Spleen (tissue), 11 donors: ENCODE measurements around the gene SMIM35. TPM values are rescaled to one million over a fixed set of nuclear protein-coding genes. Genes with fewer than 3 reads are reported as not detected.

Experiments
- DNase-seq: peaks from one replicate; pipeline ENCODE4 v3.0.0-alpha.2; 2020
- H3K27ac ChIP-seq, 8 donors: fragments of 200-600 bp; sonication (generic) in 7 of 8; 1 replicate in 4 of 8; 2 replicates in 4 of 8; pipeline versions ENCODE4 v1.5.0 to v1.8.0; 2016 to 2021; ENCODE audit warnings: inconsistent platforms in 4 of 8, mild to moderate bottlenecking in 4 of 8, moderate library complexity in 1 of 8
- H3K27me3 ChIP-seq, 7 donors: fragments of 200-600 bp; sonication (generic) in 6 of 7; replicated peaks in 1 of 7; 1 replicate in 4 of 7; 2 replicates in 3 of 7; pipeline versions ENCODE4 v1.5.0 to v1.8.0; 2016 to 2021; ENCODE audit warnings: inconsistent platforms in 3 of 7, mild to moderate bottlenecking in 1 of 7
- H3K36me3 ChIP-seq, 6 donors: fragments of 200-600 bp; sonication (generic) in 5 of 6; 1 replicate in 4 of 6; 2 replicates in 2 of 6; pipeline versions ENCODE4 v1.5.0 to v1.8.0; 2016 to 2021; ENCODE audit warnings: inconsistent platforms in 2 of 6
- H3K4me1 ChIP-seq, 6 donors: fragments of 200-600 bp; sonication (generic) in 5 of 6; 1 replicate in 3 of 6; 2 replicates in 3 of 6; pipeline versions ENCODE4 v1.5.0 to v1.8.0; 2016 to 2021; ENCODE audit warnings: inconsistent platforms in 3 of 6
- H3K4me3 ChIP-seq, 8 donors: fragments of 200-600 bp; sonication (generic) in 7 of 8; 1 replicate in 4 of 8; 2 replicates in 4 of 8; pipeline versions ENCODE4 v1.5.0 to v1.8.0; 2016 to 2021; ENCODE audit warnings: inconsistent platforms in 4 of 8, mild to moderate bottlenecking in 4 of 8, moderate library complexity in 2 of 8
- H3K9me3 ChIP-seq, 8 donors: fragments of 200-600 bp; sonication (generic) in 7 of 8; 1 replicate in 4 of 8; 2 replicates in 4 of 8; pipeline versions ENCODE4 v1.5.0 to v1.8.0; 2016 to 2021; ENCODE audit warnings: inconsistent platforms in 4 of 8
- CTCF ChIP-seq, 11 experiments: fragments of 200-600 bp in 7 of 11; fragments of 450-650 bp in 4 of 11; sonication (generic) in 4 of 11; IDR thresholded peaks in 8 of 11; conservative IDR thresholded peaks in 3 of 11; 1 replicate in 7 of 11; 2 replicates in 4 of 11; pipeline versions ENCODE4 v1.4.0 to v1.8.0; 2016 to 2021; ENCODE audit warnings: antibody characterized with exemption in 11 of 11, inconsistent platforms in 4 of 11, mild to moderate bottlenecking in 1 of 11
- POLR2A ChIP-seq, 3 donors: fragments of 450-650 bp; IDR thresholded peaks; one replicate each; pipeline ENCODE4 v1.5.1; 2017; ENCODE audit warnings: antibody characterized with exemption in 3 of 3, mild to moderate bottlenecking in 1 of 3
- POLR2AphosphoS5 ChIP-seq, 3 donors: sonication (generic); formaldehyde crosslinking; IDR thresholded peaks; one replicate each; pipeline ENCODE4 v1.5.1; 2017; ENCODE audit warnings: antibody characterized with exemption in 3 of 3
- WGBS, 5 donors: extraction: QIAGEN DNeasy Blood & Tissue Kit in 3 of 5; methylation state at CpG; one replicate each; pipeline versions ENCODE4 v1.1.5 to v1.1.7; 2013 to 2018; 5-methylcytosine and 5-hydroxymethylcytosine counted together
- intact Hi-C: fragments of 100-400 bp; cut with DNase I; formaldehyde crosslinking; loops from one replicate; pipeline ENCODE4 v1.15.0; 2023; ENCODE audit warnings: low total_unique reads
- polyA plus RNA-seq, 3 donors: library from polyadenylated mRNA; stranded (reverse); fragments of 200-250 nt; gene quantifications; one replicate each; pipeline ENCODE4 v1.2.1, GENCODE V29; 2013
- total RNA-seq, 7 donors: library from RNA; depleted of rRNA in 3 of 7; stranded (reverse); fragments of >200 nt in 3 of 7; fragmentation: NEBNext Ultra II Directional in 4 of 7; extraction: Animal tissue kit (Norgen Biotek cat#: 25700) in 4 of 7; gene quantifications; one replicate each; pipeline versions ENCODE4 v1.1.0 to v1.2.1, GENCODE V29; 2016 to 2021
- donor health status: healthy with polysubstance abuse.
- donor health status: DM: no; HTN: no; CAD: no; lungs with moderate emphysema.
- donor health status: DM: no; HTN: no; CAD: no.
- donor health status: Bipolar disorder and iron deficiency.
- donor health status: healthy.
- donor health status: DM: no; HTN: no; CAD: no.
- donor health status: DM: yes; HTN: yes; CAD: no.

Gene SMIM35
- total and polyA plus RNA-seq, 10 donors = 0.16 to 1.3 (median 0.39) TPM

- Histone ChIP-seq H3K4me3 (no peak overlapping the region), H3K4me1 (peaks cover 0 to 7% (median 3%) of the 10 kb centered on the region in 6 donors), H3K9me3 (no peaks in the 10 kb centered on the region), H3K27ac (no peak overlapping the region), H3K27me3 (peaks cover 0 to 30% (median 0%) of the 10 kb centered on the region in 7 donors), H3K36me3 (no peaks in the 10 kb centered on the region)
- 75 to 89% (median 83%) methylated on average over 5 of the region's 5 CpGs for WGBS, 5 donors
- DNase-seq = no peak
- TF ChIP-seq POLR2A (IDR thresholded peaks at IDR 0.05) (no peak), POLR2AphosphoS5 (IDR thresholded peaks at IDR 0.05) (no peak), CTCF (IDR thresholded peaks at IDR 0.05 in 8 of 11, conservative IDR thresholded peaks at IDR 0.05 in 3 of 11) (no peak)
- intact Hi-C loops = no loop called here
Observed at GRCh38 chr11:118078911-118079411, 7.8 kb downstream of the SMIM35 start.

- no peaks in the 10 kb centered on the region for H3K4me1 ChIP-seq
- DNase-seq = no peak
- no peak within 1 kb of the TSS for H3K4me3 ChIP-seq
- H3K9me3 ChIP-seq = no peaks in the 10 kb centered on the region
- TF ChIP-seq CTCF (IDR thresholded peaks at IDR 0.05 in 8 of 11, conservative IDR thresholded peaks at IDR 0.05 in 3 of 11) = no peak
- TF ChIP-seq POLR2AphosphoS5 (IDR thresholded peaks at IDR 0.05) = no peak
- no peak for TF ChIP-seq POLR2A (IDR thresholded peaks at IDR 0.05)
- 85 to 96% (median 93%) methylated on average over 5 to 7 of the region's 7 CpGs for WGBS, 5 donors
- intact Hi-C loops = no loop called here
- peaks cover 0 to 30% (median 0%) of the 10 kb centered on the region in 7 donors for H3K27me3 ChIP-seq
- H3K27ac ChIP-seq = no peak within 1 kb of the TSS
- no peaks in the 10 kb centered on the region for H3K36me3 ChIP-seq
Observed at GRCh38 chr11:118076754-118077281, 9.9 kb downstream of the SMIM35 start, which contains the start of gene TMPRSS4. Gene TMPRSS4 (plus strand): TSS chr11:118077078. CDS start chr11:118077303, 225 bp downstream.

GRCh38 chr11:118074785-118075184, 12.0 kb downstream of the SMIM35 start:
- no peak for TF ChIP-seq POLR2AphosphoS5 (IDR thresholded peaks at IDR 0.05)
- no peak for TF ChIP-seq CTCF (IDR thresholded peaks at IDR 0.05 in 8 of 11, conservative IDR thresholded peaks at IDR 0.05 in 3 of 11)
- H3K27me3 ChIP-seq = peaks cover 0 to 21% (median 0%) of the 10 kb centered on the region in 7 donors
- no peak overlapping the region for H3K27ac ChIP-seq
- intact Hi-C loops = no loop called here
- H3K4me3 ChIP-seq = no peak overlapping the region
- H3K9me3 ChIP-seq = no peaks in the 10 kb centered on the region
- H3K4me1 ChIP-seq = no peaks in the 10 kb centered on the region
- no peak for DNase-seq
- WGBS, 5 donors = 54 to 83% (median 66%) methylated on average over 1 to 2 of the region's 2 CpGs
- no peaks in the 10 kb centered on the region for H3K36me3 ChIP-seq

GRCh38 chr11:118074091-118074685, 12.6 kb downstream of the SMIM35 start:
- 71 to 87% (median 74%) methylated on average over 11 of the region's 11 CpGs for WGBS, 5 donors

More at GRCh38 chr11:118074091-118074685, 12.6 kb downstream of the SMIM35 start:
- Histone ChIP-seq H3K36me3 (no peaks in the 10 kb centered on the region), H3K4me1 (no peaks in the 10 kb centered on the region), H3K27ac (no peak overlapping the region), H3K9me3 (no peaks in the 10 kb centered on the region), H3K27me3 (peaks cover 0 to 15% (median 0%) of the 10 kb centered on the region in 7 donors), H3K4me3 (no peak overlapping the region)
- no peak for DNase-seq
- TF ChIP-seq POLR2AphosphoS5 (IDR thresholded peaks at IDR 0.05) = no peak
- intact Hi-C loops = no loop called here
